Neuronal stem cell (in vitro differentiated cells): ENCODE results near the gene ROS1.

Experiments used
- DNase-seq: peaks from one replicate; pipeline ENCODE4 v3.0.0-alpha.2; 2013; ENCODE audit warnings: low spot score
- H2AFZ ChIP-seq: one replicate; pipeline ENCODE4 v1.6.1; 2013; ENCODE audit warnings: mild to moderate bottlenecking, low read length, inconsistent platforms
- H2AK5ac ChIP-seq: 2 replicates; pipeline ENCODE4 v1.6.1; 2013; ENCODE audit warnings: low read depth, mild to moderate bottlenecking, inconsistent platforms, low read length, moderate library complexity, mixed read lengths
- H2BK120ac ChIP-seq: 2 replicates; pipeline ENCODE4 v1.6.1; 2013; ENCODE audit warnings: low read depth, mild to moderate bottlenecking, inconsistent platforms, low read length, moderate library complexity, mixed read lengths
- H2BK12ac ChIP-seq: one replicate; pipeline ENCODE4 v1.6.1; 2013; ENCODE audit warnings: low read length, inconsistent platforms
- H2BK15ac ChIP-seq: 2 replicates; pipeline ENCODE4 v1.6.1; 2013; ENCODE audit warnings: mild to moderate bottlenecking, low read length, inconsistent platforms, mixed read lengths
- H2BK5ac ChIP-seq: one replicate; pipeline ENCODE4 v1.6.1; 2013; ENCODE audit warnings: inconsistent platforms, mild to moderate bottlenecking, low read length, moderate library complexity
- H3K14ac ChIP-seq: one replicate; pipeline ENCODE4 v1.6.1; 2013; ENCODE audit warnings: low read length, inconsistent platforms
- H3K18ac ChIP-seq: 2 replicates; pipeline ENCODE4 v1.6.1; 2013; ENCODE audit warnings: low read length, inconsistent platforms
- H3K23ac ChIP-seq: 2 replicates; pipeline ENCODE4 v1.6.1; 2013; ENCODE audit warnings: low read depth, mild to moderate bottlenecking, mixed read lengths, low read length, inconsistent platforms; ENCODE audit not compliant: poor library complexity
- H3K27ac ChIP-seq: replicated peaks from 3 replicates; pipeline ENCODE4 v1.5.1; 2013; ENCODE audit warnings: low read length, inconsistent platforms
- H3K27me3 ChIP-seq, 3 experiments: 2 replicates each; pipeline ENCODE4 v1.6.1; 2013; ENCODE audit warnings: low read length in 3 of 3, mild to moderate bottlenecking in 2 of 3, inconsistent platforms in 1 of 3, low read depth in 1 of 3, mixed read lengths in 1 of 3, moderate library complexity in 1 of 3; ENCODE audit not compliant: control insufficient read depth in 3 of 3, insufficient read depth in 3 of 3
- H3K36me3 ChIP-seq, 2 donors: replicated peaks in 1 of 2; 2 replicates each; pipeline ENCODE4 v1.6.1; 2013; ENCODE audit warnings: low read length in 2 of 2; ENCODE audit not compliant: control insufficient read depth in 2 of 2, insufficient read depth in 2 of 2
- H3K4ac ChIP-seq: 2 replicates; pipeline ENCODE4 v1.6.1; 2013; ENCODE audit warnings: inconsistent platforms, mild to moderate bottlenecking, low read length, moderate library complexity
- H3K4me1 ChIP-seq, 2 donors: 1 replicate in 1 of 2; 2 replicates in 1 of 2; pipeline ENCODE4 v1.6.1; 2013; ENCODE audit warnings: low read length in 2 of 2, low read depth in 1 of 2; ENCODE audit not compliant: control insufficient read depth in 2 of 2, insufficient read depth in 1 of 2
- H3K4me2 ChIP-seq: one replicate; pipeline ENCODE4 v1.6.1; 2013; ENCODE audit warnings: mild to moderate bottlenecking, low read length, inconsistent platforms; ENCODE audit not compliant: insufficient read depth, poor library complexity, severe bottlenecking
- H3K4me3 ChIP-seq, 2 donors: 2 replicates each; pipeline ENCODE4 v1.5.1; 2013; ENCODE audit warnings: low read length in 2 of 2, mild to moderate bottlenecking in 2 of 2, inconsistent platforms in 1 of 2, moderate library complexity in 1 of 2
- H3K79me1 ChIP-seq: one replicate; pipeline ENCODE4 v1.6.1; 2013; ENCODE audit warnings: low read depth, mild to moderate bottlenecking, inconsistent platforms, low read length, moderate library complexity
- H3K9ac ChIP-seq: one replicate; pipeline ENCODE4 v1.6.1; 2013; ENCODE audit warnings: mild to moderate bottlenecking, low read depth, low read length, inconsistent platforms; ENCODE audit not compliant: poor library complexity
- H3K9me3 ChIP-seq, 2 donors: replicated peaks in 1 of 2; 2 replicates each; pipeline versions ENCODE3 to v1.6.1; 2013; ENCODE audit warnings: low read length in 2 of 2, mild to moderate bottlenecking in 2 of 2, inconsistent platforms in 1 of 2, low read depth in 1 of 2, mixed read lengths in 1 of 2, moderate library complexity in 1 of 2; ENCODE audit not compliant: control insufficient read depth in 2 of 2, insufficient read depth in 1 of 2
- H4K8ac ChIP-seq: one replicate; pipeline ENCODE4 v1.6.1; 2013; ENCODE audit warnings: low read depth, mild to moderate bottlenecking, inconsistent platforms, low read length, moderate library complexity
- H4K91ac ChIP-seq: one replicate; pipeline ENCODE4 v1.6.1; 2013; ENCODE audit warnings: low read length, low read depth, mild to moderate bottlenecking, inconsistent platforms; ENCODE audit not compliant: poor library complexity
- WGBS, 2 donors: extraction: QIAGEN DNeasy Blood & Tissue Kit; methylation state at CpG; one replicate each; pipeline ENCODE4 v1.1.7; 2013; ENCODE audit warnings: missing lambda C conversion rate in 2 of 2, mixed read lengths in 1 of 2; ENCODE audit not compliant: insufficient read length in 2 of 2, insufficient replicate concordance in 1 of 2; ENCODE audit errors: extremely low coverage in 2 of 2; 5-methylcytosine and 5-hydroxymethylcytosine counted together

Gene ROS1

GRCh38 chr6:117387454-117387974 is 38.2 kb downstream of the ROS1 start:
- Histone ChIP-seq H2BK15ac (no peak overlapping the region), H3K14ac (no peak overlapping the region), H3K27ac (no peak overlapping the region), H3K4me2 (no peak overlapping the region), H3K4me1 (no peaks in the 10 kb centered on the region), H3K79me1 (no peaks in the 10 kb centered on the region), H3K4me3 (no peak overlapping the region), H2BK12ac (no peak overlapping the region), H2BK120ac (no peak overlapping the region), H3K27me3 (no peaks in the 10 kb centered on the region), H2BK5ac (no peak overlapping the region), H4K91ac (no peak overlapping the region), H2AK5ac (no peak overlapping the region), H3K23ac (no peak overlapping the region), H3K9ac (no peak overlapping the region), H3K18ac (no peak overlapping the region), H3K4ac (no peak overlapping the region), H3K36me3 (no peaks in the 10 kb centered on the region), H4K8ac (no peak overlapping the region), H2AFZ (no peak overlapping the region), H3K9me3 (no peaks in the 10 kb centered on the region)
- no peak for DNase-seq
- no CpG with 5 or more reads among the region's 1 CpG for WGBS, 2 donors

- Histone ChIP-seq H3K27me3 (no peaks in the 10 kb centered on the region), H2AK5ac (no peak overlapping the region), H3K36me3 (no peaks in the 10 kb centered on the region), H3K4me3 (no peak overlapping the region), H3K14ac (no peak overlapping the region), H3K18ac (no peak overlapping the region), H3K9ac (no peak overlapping the region), H3K27ac (no peak overlapping the region), H3K79me1 (no peaks in the 10 kb centered on the region), H2BK120ac (no peak overlapping the region), H2AFZ (no peak overlapping the region), H4K91ac (no peak overlapping the region), H2BK5ac (no peak overlapping the region), H3K4ac (no peak overlapping the region), H3K23ac (no peak overlapping the region), H3K4me2 (no peak overlapping the region), H4K8ac (no peak overlapping the region), H2BK15ac (no peak overlapping the region), H3K9me3 (no peaks in the 10 kb centered on the region), H3K4me1 (no peaks in the 10 kb centered on the region), H2BK12ac (no peak overlapping the region)
- no peak for DNase-seq
- WGBS, 2 donors = no CpG with 5 or more reads among the region's 2 CpGs
Measured at GRCh38 chr6:117384659-117385058, 41.1 kb downstream of the ROS1 start.

GRCh38 chr6:117381749-117382148 is 44.0 kb downstream of the ROS1 start:
- no peak overlapping the region for H2AFZ ChIP-seq
- no peak overlapping the region for H3K18ac ChIP-seq
- no peaks in the 10 kb centered on the region for H3K36me3 ChIP-seq
- no peak overlapping the region for H2AK5ac ChIP-seq
- no peak overlapping the region for H3K14ac ChIP-seq
- H2BK15ac ChIP-seq = no peak overlapping the region
- no peak overlapping the region for H3K9ac ChIP-seq
- no peak overlapping the region for H2BK120ac ChIP-seq
- H3K4me3 ChIP-seq = no peak overlapping the region
- H3K27me3 ChIP-seq = no peaks in the 10 kb centered on the region
- no peak overlapping the region for H2BK12ac ChIP-seq
- no peaks in the 10 kb centered on the region for H3K79me1 ChIP-seq
- H4K8ac ChIP-seq = no peak overlapping the region
- no CpG with 5 or more reads among the region's 2 CpGs for WGBS, 2 donors
- no peak overlapping the region for H4K91ac ChIP-seq
- no peaks in the 10 kb centered on the region for H3K9me3 ChIP-seq
- no peak overlapping the region for H3K27ac ChIP-seq
- H2BK5ac ChIP-seq = no peak overlapping the region
- no peak overlapping the region for H3K23ac ChIP-seq
- no peak overlapping the region for H3K4ac ChIP-seq
- no peak for DNase-seq
- no peak overlapping the region for H3K4me2 ChIP-seq
- H3K4me1 ChIP-seq = no peaks in the 10 kb centered on the region

- no peak overlapping the region for H3K9ac ChIP-seq
- H2AK5ac ChIP-seq = no peak overlapping the region
- H3K27me3 ChIP-seq = no peaks in the 10 kb centered on the region
- H3K4me1 ChIP-seq = no peaks in the 10 kb centered on the region
- H2BK15ac ChIP-seq = no peak overlapping the region
- H3K9me3 ChIP-seq = no peaks in the 10 kb centered on the region
- no peak overlapping the region for H3K14ac ChIP-seq
- no peak overlapping the region for H2BK5ac ChIP-seq
- no peak for DNase-seq
- H2BK120ac ChIP-seq = no peak overlapping the region
- H3K79me1 ChIP-seq = no peaks in the 10 kb centered on the region
- H4K91ac ChIP-seq = no peak overlapping the region
- no peak overlapping the region for H2AFZ ChIP-seq
- no peak overlapping the region for H3K4ac ChIP-seq
- no peak overlapping the region for H3K27ac ChIP-seq
- no peak overlapping the region for H3K23ac ChIP-seq
- no peaks in the 10 kb centered on the region for H3K36me3 ChIP-seq
- WGBS, 2 donors = no CpG with 5 or more reads among the region's 2 CpGs
- H3K4me3 ChIP-seq = no peak overlapping the region
- H2BK12ac ChIP-seq = no peak overlapping the region
- H3K18ac ChIP-seq = no peak overlapping the region
- no peak overlapping the region for H4K8ac ChIP-seq
- no peak overlapping the region for H3K4me2 ChIP-seq
Measured at GRCh38 chr6:117380298-117380697, 45.4 kb downstream of the ROS1 start.
